Measurements from ENCODE around the gene HOXA9. TPM values are rescaled to one million over a fixed set of nuclear protein-coding genes. Genes with fewer than 3 reads are reported as not detected.

Gene HOXA9
- total RNA-seq, 1 experiment from 2014 or later, result 45.8 TPM

DNA sequence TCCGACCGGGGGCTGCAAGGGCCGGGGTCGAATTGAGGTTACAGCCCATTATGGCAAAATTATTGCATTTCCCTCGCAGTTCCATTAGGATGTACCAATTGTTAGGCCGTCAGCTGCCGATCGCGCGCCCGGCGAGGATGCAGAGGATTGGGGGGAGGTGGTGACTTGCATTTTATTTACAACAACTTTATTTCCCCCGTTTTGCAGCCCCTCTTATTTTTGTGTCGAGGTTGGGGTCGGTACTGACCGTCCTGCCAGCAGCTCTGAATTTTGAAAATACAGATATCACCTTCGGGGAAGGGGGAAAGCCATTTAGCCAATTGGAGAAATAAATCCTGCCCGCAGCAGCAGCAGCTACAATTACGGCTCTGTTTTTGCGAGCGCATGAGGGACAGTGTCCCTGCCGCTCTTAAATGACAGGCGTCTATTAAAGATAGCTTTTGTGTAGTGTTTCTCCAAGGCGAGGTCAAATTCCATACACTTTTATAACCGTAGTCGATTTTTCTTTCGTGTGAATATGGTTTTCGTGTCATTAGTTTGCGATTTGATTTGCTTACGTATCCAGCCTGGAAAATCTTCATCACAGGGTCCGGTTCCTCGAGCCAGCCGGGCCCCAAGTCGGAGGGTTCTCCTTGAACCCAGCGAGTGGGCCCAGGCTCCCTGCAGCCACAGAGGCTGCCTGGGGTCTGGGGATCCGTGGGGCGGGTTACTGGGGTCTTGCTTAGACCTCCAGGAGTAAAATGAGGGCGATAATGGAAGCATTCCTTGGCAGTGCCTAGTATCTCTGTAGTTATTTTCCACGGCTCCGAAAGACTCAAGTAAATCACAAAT is 21.2 kb downstream of the HOXA9 start:
- no peak for DNase-seq (ENCODE audit: low read depth)

GRCh38 chr7:27143023-27143949 is 22.1 kb downstream of the HOXA9 start, which contains the start of gene HOXA5:
TSS of gene HOXA5 (minus strand) at chr7:27143681. CDS start at chr7:27143607, 74 bp downstream.
- no peak for DNase-seq (ENCODE audit: low read depth)

GRCh38 chr7:27142580-27143022 is 22.7 kb downstream of the HOXA9 start:
- no peak for DNase-seq (ENCODE audit: low read depth)

DNA sequence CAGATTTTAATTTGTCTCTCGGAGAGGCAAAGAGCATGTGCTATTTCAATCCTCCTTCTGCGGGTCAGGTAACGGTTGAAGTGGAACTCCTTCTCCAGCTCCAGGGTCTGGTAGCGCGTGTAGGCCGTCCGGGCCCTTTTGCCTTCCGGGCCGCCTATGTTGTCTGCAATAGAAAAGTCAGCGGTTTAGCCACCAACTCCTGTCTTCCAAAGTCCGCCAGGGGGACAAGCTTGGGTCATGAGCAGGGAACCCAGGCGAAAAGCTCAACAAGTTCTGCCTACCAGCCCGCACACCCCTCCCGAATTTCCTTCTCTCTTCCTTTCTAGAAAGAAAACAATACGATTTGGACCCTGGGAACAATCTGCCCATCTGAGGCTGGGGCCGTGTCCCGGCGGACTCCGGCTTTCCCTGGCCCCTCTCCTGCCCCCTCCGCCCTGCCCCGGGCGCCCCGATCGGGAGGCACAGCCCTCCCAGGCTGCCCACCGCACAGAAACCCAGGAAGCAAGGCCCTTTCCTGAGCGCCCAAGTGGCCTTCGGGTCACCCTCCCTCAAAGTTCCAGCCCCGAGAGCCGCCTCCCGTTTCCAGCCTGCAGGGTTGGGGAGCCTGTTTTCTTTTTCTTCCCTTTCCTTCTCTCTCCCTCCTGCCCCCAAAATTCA is 23.3 kb downstream of the HOXA9 start:
- DNase-seq (ENCODE audit: low read depth), result no peak

GRCh38 chr7:27141137-27141922 is 24.0 kb downstream of the HOXA9 start:
- no peak for DNase-seq (ENCODE audit: low read depth)

DNA sequence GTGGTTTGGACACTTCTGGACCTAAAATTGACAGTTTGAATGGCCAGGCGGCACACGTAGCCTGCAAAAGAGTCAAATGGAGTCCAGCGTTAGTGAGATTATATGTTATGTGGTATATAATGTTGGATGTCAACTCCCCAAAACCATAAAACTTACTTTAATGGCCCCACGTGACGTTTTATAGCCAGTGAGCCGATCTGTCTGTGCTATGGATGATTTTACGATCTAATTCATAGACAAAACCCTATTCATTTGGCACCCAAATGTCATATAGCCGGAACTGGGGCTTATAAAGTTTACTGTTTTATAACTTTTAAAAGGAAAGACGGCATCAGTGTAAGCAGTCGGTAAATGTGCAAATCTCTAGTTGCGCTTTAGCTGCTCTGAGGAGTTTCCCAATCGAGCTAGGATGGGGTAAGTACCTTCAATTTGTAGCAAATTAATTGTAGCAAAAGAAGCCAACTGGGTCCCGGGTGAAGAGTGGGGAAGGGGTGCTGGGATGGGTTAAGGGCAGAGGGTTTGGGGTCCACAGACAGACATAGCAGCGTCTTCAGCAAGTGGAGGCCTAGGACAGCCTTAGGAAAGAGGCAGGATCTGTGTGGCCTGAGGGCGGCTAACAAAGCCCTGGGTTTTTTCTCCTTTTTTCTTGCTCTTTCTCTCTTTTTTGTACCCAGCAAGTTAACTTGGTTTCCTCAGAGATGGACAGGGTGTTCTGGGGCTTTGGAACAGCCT is 25.0 kb downstream of the HOXA9 start:
- DNase-seq (ENCODE audit: low read depth), result no peak

- no peak for DNase-seq (ENCODE audit: low read depth)
These were observed 25.8 kb downstream of the HOXA9 start for GRCh38 chr7:27139334-27140125.

DNA sequence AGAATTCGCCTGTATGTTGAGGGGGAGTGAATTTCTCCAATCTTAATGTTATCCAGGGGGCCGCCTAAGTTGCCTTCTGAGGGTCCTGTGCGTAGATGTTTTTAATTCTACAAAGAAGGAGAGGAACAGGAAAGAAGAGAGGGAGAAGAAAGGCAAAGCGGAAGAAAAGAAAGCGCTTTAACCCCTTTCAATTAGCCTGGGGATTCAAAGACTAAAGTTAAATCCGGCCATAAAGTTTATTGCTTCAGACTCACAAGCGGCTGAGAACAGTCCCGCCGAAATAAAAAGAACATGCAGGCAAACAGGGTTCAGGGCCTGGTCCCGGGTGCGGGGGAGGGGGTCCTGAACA is 26.4 kb downstream of the HOXA9 start:
- DNase-seq (ENCODE audit: low read depth), result no peak

GRCh38 chr7:27138472-27138871 is 26.9 kb downstream of the HOXA9 start:
- DNase-seq (ENCODE audit: low read depth), result no peak

GRCh38 chr7:27137640-27138315 is 27.6 kb downstream of the HOXA9 start:
- no peak for DNase-seq (ENCODE audit: low read depth)

- peak; percentile 93 for DNase-seq (ENCODE audit: low read depth)
These were observed 30.9 kb downstream of the HOXA9 start for GRCh38 chr7:27134392-27134791.

DNA sequence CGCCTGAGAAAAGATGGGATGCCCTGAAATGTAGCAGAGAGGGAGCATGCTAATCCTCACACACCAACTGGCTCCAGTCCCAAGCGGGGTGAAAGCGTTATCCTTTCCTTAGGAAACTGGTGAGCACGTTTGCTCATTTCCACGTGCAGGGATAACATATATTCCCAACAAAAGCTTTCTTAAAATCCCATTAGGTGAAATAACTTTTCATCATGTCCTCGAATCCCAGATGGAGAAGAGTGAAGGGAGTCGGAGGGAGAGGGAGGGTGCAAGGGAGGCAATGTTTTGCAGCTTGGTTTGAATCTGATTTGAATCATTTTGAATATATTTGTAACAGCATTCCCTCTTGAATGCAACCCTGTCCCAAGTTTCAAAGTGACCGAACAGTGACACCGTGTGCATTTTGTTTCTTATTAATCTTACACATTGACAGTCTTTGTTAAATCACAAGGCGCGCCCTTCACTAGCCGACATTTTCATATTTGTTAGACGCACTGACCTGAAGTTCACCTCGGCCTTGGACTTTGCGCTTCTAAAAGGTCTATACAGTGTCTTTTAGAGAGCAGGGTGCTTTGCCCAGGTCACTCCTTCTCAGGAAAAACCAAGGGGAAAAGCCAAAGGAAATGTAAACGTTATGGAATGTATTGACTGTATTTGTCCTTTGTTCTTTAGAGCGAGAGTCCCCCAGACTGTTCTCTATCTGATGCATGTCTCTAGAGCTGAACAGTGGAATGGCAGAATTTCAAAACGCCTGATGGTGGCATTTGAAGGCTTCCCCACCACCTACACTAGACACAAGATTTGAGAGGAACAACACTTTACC is 31.7 kb downstream of the HOXA9 start:
- no peak for DNase-seq (ENCODE audit: low read depth)

- DNase-seq (ENCODE audit: low read depth), result no peak
These were observed 32.4 kb downstream of the HOXA9 start for GRCh38 chr7:27132978-27133377.

DNA sequence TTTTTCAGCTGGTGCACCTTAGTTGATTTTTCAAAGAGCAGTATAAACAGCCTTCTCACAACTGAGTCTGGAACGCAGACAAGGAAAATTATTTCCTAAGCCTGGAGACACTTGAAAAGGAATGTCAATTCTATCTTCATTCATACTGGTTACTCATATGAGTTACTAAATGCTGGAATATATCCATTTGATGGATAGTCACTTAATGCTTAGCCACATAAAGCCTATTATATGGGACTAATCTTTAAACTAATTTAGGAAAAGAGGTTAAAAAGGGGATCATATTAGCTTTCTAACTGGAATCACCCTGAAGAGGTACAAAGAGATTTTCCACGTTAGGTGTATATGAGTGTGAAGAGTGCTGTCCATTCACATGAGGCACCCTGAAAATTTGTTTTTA is 33.1 kb downstream of the HOXA9 start:
- no peak for DNase-seq (ENCODE audit: low read depth)

- DNase-seq (ENCODE audit: low read depth), result no peak
These were observed 33.9 kb downstream of the HOXA9 start for GRCh38 chr7:27131390-27131819.

GRCh38 chr7:27130540-27131389 is 34.6 kb downstream of the HOXA9 start, which contains the start of gene HOXA4:
TSS of gene HOXA4 (minus strand) at chr7:27130757. CDS start at chr7:27130733, 24 bp downstream.
- DNase-seq (ENCODE audit: low read depth), result peak; percentile 84

Data from HT1080 (cell line).